PC-9 (cell line): ENCODE results near the gene ASTN2. TPM values are rescaled to one million over a fixed set of nuclear protein-coding genes. Genes with fewer than 3 reads are reported as not detected.
"Not testable (repeated sequence)": the region's sequence is repeated elsewhere in the genome, so short reads cannot be mapped to it uniquely, and the experiment has no call there.

Source experiments
- BruUV-seq: library from RNA; stranded (reverse); fragments of 400-500 nt; replicated peaks from 2 replicates; lab custom pipeline; 2021; lab: Mats Ljungman, UMichigan
- CTCF ChIA-PET: fragments of 300-600 bp; sonication (Branson Sonifier 250); formaldehyde crosslinking; loops from one replicate; lab custom pipeline; 2022; ENCODE audit warnings: antibody characterized with exemption; lab: Charles Lee
- POLR2A ChIA-PET: fragments of 300-600 bp; sonication (Branson Sonifier 250); formaldehyde crosslinking; loops from one replicate; lab custom pipeline; 2022; ENCODE audit warnings: antibody characterized with exemption; ENCODE audit not compliant: unreplicated experiment; lab: Charles Lee
- DNase-seq, 2 experiments: peaks; one replicate each; pipeline versions ENCODE4 v3.0.0 to v3.0.0-alpha.2; 2015 to 2022; ENCODE audit warnings: mixed read lengths in 1 of 2
- H2AFZ ChIP-seq: fragments of 200-600 bp; sonication (generic); 2 replicates; pipeline ENCODE4 v1.8.1; 2017; ENCODE audit warnings: antibody characterized with exemption
- H3F3A ChIP-seq: fragments of 200-600 bp; sonication (generic); 2 replicates; pipeline ENCODE4 v1.8.1; 2017; ENCODE audit warnings: antibody characterized with exemption, mild to moderate bottlenecking, low read depth; ENCODE audit not compliant: insufficient read depth
- H3K27ac ChIP-seq: fragments of 200-600 bp; sonication (generic); 2 replicates; pipeline ENCODE4 v1.6.1; 2016; ENCODE audit warnings: mixed run types
- H3K27me3 ChIP-seq: fragments of 200-600 bp; sonication (generic); 2 replicates; pipeline ENCODE4 v1.6.1; 2016; ENCODE audit warnings: low read depth, mixed run types; ENCODE audit not compliant: insufficient read depth
- H3K36me3 ChIP-seq: fragments of 200-600 bp; sonication (generic); 2 replicates; pipeline ENCODE4 v1.6.1; 2016; ENCODE audit warnings: low read depth, mixed run types
- H3K4me1 ChIP-seq: fragments of 200-600 bp; sonication (generic); replicated peaks from 2 replicates; pipeline ENCODE4 v1.6.1; 2016; ENCODE audit warnings: mixed run types; ENCODE audit not compliant: insufficient read depth
- H3K4me2 ChIP-seq: fragments of 200-600 bp; sonication (generic); 2 replicates; pipeline ENCODE4 v1.6.1; 2017; ENCODE audit warnings: mixed run types
- H3K4me3 ChIP-seq: fragments of 200-600 bp; sonication (generic); 2 replicates; pipeline ENCODE4 v1.6.1; 2016; ENCODE audit warnings: mixed run types
- H3K79me2 ChIP-seq: fragments of 200-600 bp; sonication (generic); 2 replicates; pipeline ENCODE4 v1.6.1; 2017; ENCODE audit warnings: low read depth, mixed run types
- H3K9me2 ChIP-seq: fragments of 200-600 bp; sonication (generic); 2 replicates; pipeline ENCODE4 v1.8.1; 2017; ENCODE audit warnings: mild to moderate bottlenecking; ENCODE audit not compliant: insufficient read depth
- H3K9me3 ChIP-seq: fragments of 200-600 bp; sonication (generic); 2 replicates; pipeline ENCODE4 v1.8.1; 2016; ENCODE audit warnings: low read depth; ENCODE audit not compliant: insufficient read depth
- H4K20me1 ChIP-seq: fragments of 200-600 bp; sonication (generic); 2 replicates; pipeline ENCODE4 v1.8.1; 2017; ENCODE audit not compliant: insufficient read depth
- CTCF ChIP-seq: fragments of 200-600 bp; sonication (generic); conservative IDR thresholded peaks from 2 replicates; pipeline ENCODE4 v1.6.1; 2017; ENCODE audit warnings: mixed run types, antibody characterized with exemption, mild to moderate bottlenecking, moderate library complexity
- EZH2 ChIP-seq: fragments of 200-600 bp; sonication (generic); IDR thresholded peaks from 2 replicates; pipeline ENCODE4 v1.8.0; 2017; ENCODE audit warnings: antibody characterized with exemption, low read depth
- intact Hi-C: fragments of 100-400 bp; cut with micrococcal nuclease; formaldehyde crosslinking; loops from one replicate; pipeline ENCODE4 v1.10.0; 2022; ENCODE audit not compliant: unreplicated experiment
- total RNA-seq: library from RNA; stranded (reverse); gene quantifications from 2 replicates; pipeline ENCODE4 v1.2.3, GENCODE V29; 2021

The ASTN2 gene
- total RNA-seq, 1 experiment from 2014 or later: 6.2 TPM

GRCh38 chr9:116897201-116897600 is 517.7 kb downstream of the ASTN2 start:
- intact Hi-C loops: no loop called here
- no peaks in the 10 kb centered on the region for H3K9me2 ChIP-seq
- no peak overlapping the region for H3K4me2 ChIP-seq
- H3K4me1 ChIP-seq: 0 out of 2 replicates have a peak, but pooled peaks cover 18% of the 10 kb centered on the region
- POLR2A ChIA-PET: no interaction called here
- no peak overlapping the region for H3K27ac ChIP-seq
- H3K79me2 ChIP-seq: no peaks in the 10 kb centered on the region
- no peaks in the 10 kb centered on the region for H3K36me3 ChIP-seq
- peaks cover 3% of the 10 kb centered on the region; the same call in 1 of the 2 replicates for H3K9me3 ChIP-seq
- DNase-seq: no peak
- H3K27me3 ChIP-seq: no peaks in the 10 kb centered on the region
- peaks cover 12% of the 10 kb centered on the region; the same call in 1 of the 2 replicates for H3F3A ChIP-seq
- H4K20me1 ChIP-seq: no peaks in the 10 kb centered on the region
- H2AFZ ChIP-seq: no peak overlapping the region
- TF ChIP-seq EZH2: no peak
- TF ChIP-seq CTCF: no peak
- no TSS peak for BruUV-seq
- CTCF ChIA-PET: no interaction called here
- H3K4me3 ChIP-seq: no peak overlapping the region

DNA sequence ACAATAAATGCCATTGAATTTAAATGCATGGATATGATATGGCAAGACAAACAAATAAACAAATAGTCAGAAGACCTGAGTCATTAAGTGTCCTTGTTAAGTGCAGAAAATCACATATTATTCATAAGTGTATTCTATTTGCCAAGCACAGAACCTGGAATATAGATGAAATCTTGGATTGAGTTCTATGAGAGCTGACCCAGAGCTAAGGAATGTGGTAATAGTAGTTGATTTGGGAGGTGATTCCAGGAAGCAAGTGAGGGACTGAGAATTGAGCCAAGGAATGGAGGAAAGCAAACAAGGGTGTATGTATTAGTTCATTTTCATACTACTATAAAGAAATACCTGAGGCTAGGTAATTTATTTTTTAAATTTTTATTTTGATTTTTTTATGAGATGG is 518.9 kb downstream of the ASTN2 start:
- BruUV-seq: no TSS peak
- CTCF ChIA-PET: no interaction called here
- peak in 1 of 2 experiments; percentile 46 for DNase-seq
- POLR2A ChIA-PET: no interaction called here
- Histone ChIP-seq H4K20me1 (no peaks in the 10 kb centered on the region), H3K27ac (no peak overlapping the region), H3K27me3 (no peaks in the 10 kb centered on the region), H3K79me2 (no peaks in the 10 kb centered on the region), H3K9me3 (peaks cover 3% of the 10 kb centered on the region; the same call in 1 of the 2 replicates), H3K4me2 (no peak overlapping the region), H3K4me3 (no peak overlapping the region), H3F3A (peaks cover 12% of the 10 kb centered on the region; the same call in 1 of the 2 replicates), H3K36me3 (no peaks in the 10 kb centered on the region), H3K4me1 (0 out of 2 replicates have a peak, but pooled peaks cover 13% of the 10 kb centered on the region), H2AFZ (no peak overlapping the region), H3K9me2 (no peaks in the 10 kb centered on the region)
- intact Hi-C loops: no loop called here
- TF ChIP-seq EZH2 (no peak), CTCF (no peak)

- Histone ChIP-seq H3F3A (no peaks in the 10 kb centered on the region), H3K27me3 (no peaks in the 10 kb centered on the region), H3K4me1 (0 out of 2 replicates have a peak, but pooled peaks cover 15% of the 10 kb centered on the region), H3K4me2 (no peak overlapping the region), H3K9me3 (no peaks in the 10 kb centered on the region), H3K4me3 (no peak overlapping the region), H4K20me1 (no peaks in the 10 kb centered on the region), H3K36me3 (no peaks in the 10 kb centered on the region), H3K9me2 (no peaks in the 10 kb centered on the region; the same call in 1 of the 2 replicates), H3K79me2 (no peaks in the 10 kb centered on the region), H2AFZ (no peak overlapping the region), H3K27ac (no peak overlapping the region)
- intact Hi-C loops: loop anchor here (5.0 kb wide), 1 partner anchor 786 kb away; no protein-coding TSS in a partner anchor
- no peak for DNase-seq
- ChIA-PET CTCF (no interaction called here), POLR2A (no interaction called here)
- no TSS peak for BruUV-seq
- TF ChIP-seq CTCF: no peak
- no peak for TF ChIP-seq EZH2
These were observed 523.4 kb downstream of the ASTN2 start for GRCh38 chr9:116891424-116891823.

DNA sequence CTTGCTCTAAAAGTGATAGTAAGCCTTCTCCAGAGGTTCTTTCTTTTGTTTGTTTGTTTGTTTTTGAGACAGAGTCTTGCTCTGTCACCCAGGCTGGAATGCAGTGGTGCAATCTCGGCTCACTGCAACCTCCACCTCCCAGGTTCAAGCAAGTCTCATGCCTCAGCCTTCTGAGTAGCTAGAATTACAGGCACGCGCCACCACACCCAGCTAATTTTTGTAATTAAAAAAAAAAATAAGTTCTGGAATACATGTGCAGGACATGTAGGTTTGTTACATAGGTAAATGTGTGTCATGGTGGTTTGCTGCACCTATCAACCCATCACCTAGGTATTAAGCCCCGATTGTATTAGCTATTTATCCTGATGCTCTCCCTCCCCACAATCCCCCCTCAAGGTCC is 526.4 kb downstream of the ASTN2 start:
- H3K4me1 ChIP-seq, POLR2A ChIA-PET, H3K79me2 ChIP-seq, intact Hi-C loops, H3F3A ChIP-seq, H3K27me3 ChIP-seq, H3K4me2 ChIP-seq, H3K9me3 ChIP-seq, H3K36me3 ChIP-seq, DNase-seq, BruUV-seq, CTCF ChIA-PET, H3K9me2 ChIP-seq, H3K27ac ChIP-seq, H3K4me3 ChIP-seq, H4K20me1 ChIP-seq, H2AFZ ChIP-seq: not testable (repeated sequence)
